GM21381 (cell line): Measurements from ENCODE around the gene SLC4A5.
A peak's percentile ranks its signal among the peaks of the same experiment; 100 is the strongest.

Source experiments
- ATAC-seq: cut with Tn5 transposase; IDR thresholded peaks from one replicate; pipeline ENCODE4 v1.9.1; 2021; ENCODE audit warnings: mild to moderate bottlenecking, moderate library complexity; ENCODE audit not compliant: unreplicated experiment

Gene SLC4A5

GRCh38 chr2:74343316-74343715, at the start of gene SLC4A5:
SLC4A5 (minus strand) TSS chr2:74343416; CDS start chr2:74315023, 28,393 bp downstream.
- no peak for ATAC-seq

GRCh38 chr2:74392449-74392743, 49.2 kb upstream of the SLC4A5 start:
- ATAC-seq, result no peak

GRCh38 chr2:74391580-74392448, 48.6 kb upstream of the SLC4A5 start:
- peak; percentile 58 for ATAC-seq

- peak; percentile 14 for ATAC-seq
Observed at GRCh38 chr2:74391209-74391579, 48.0 kb upstream of the SLC4A5 start.

GRCh38 chr2:74390606-74391005, 47.4 kb upstream of the SLC4A5 start:
- no peak for ATAC-seq

GRCh38 chr2:74387346-74387745, 44.1 kb upstream of the SLC4A5 start:
- ATAC-seq, result no peak

GRCh38 chr2:74385396-74385795, 42.2 kb upstream of the SLC4A5 start:
- ATAC-seq, result no peak

- no peak for ATAC-seq
Observed at GRCh38 chr2:74384051-74384450, 40.8 kb upstream of the SLC4A5 start.

- ATAC-seq, result no peak
Observed at GRCh38 chr2:74383254-74383653, 40.0 kb upstream of the SLC4A5 start.

- ATAC-seq, result no peak
Observed at GRCh38 chr2:74381751-74382150, 38.5 kb upstream of the SLC4A5 start.

GRCh38 chr2:74379851-74380789, 36.9 kb upstream of the SLC4A5 start, which contains the start of gene DCTN1:
DCTN1 (minus strand) TSS chr2:74380311; CDS start chr2:74380037, 274 bp downstream.
- no peak for ATAC-seq

- ATAC-seq, result no peak
Observed at GRCh38 chr2:74378007-74378406, 34.8 kb upstream of the SLC4A5 start.

GRCh38 chr2:74375838-74376237, 32.6 kb upstream of the SLC4A5 start:
- no peak for ATAC-seq

GRCh38 chr2:74374509-74375205, 31.4 kb upstream of the SLC4A5 start:
- ATAC-seq, result no peak

GRCh38 chr2:74373985-74374384, 30.8 kb upstream of the SLC4A5 start:
- no peak for ATAC-seq

GRCh38 chr2:74373221-74373676, 30.0 kb upstream of the SLC4A5 start:
- ATAC-seq, result no peak

GRCh38 chr2:74372674-74373073, 29.5 kb upstream of the SLC4A5 start:
- ATAC-seq, result no peak

GRCh38 chr2:74371421-74371820, 28.2 kb upstream of the SLC4A5 start:
- ATAC-seq, result no peak

- no peak for ATAC-seq
Observed at GRCh38 chr2:74369976-74370375, 26.8 kb upstream of the SLC4A5 start.

GRCh38 chr2:74368499-74368898, 25.3 kb upstream of the SLC4A5 start:
- ATAC-seq, result no peak

GRCh38 chr2:74367789-74368188, 24.6 kb upstream of the SLC4A5 start:
- no peak for ATAC-seq
